ENCODE results near the gene SKI.

SKI gene

DNA sequence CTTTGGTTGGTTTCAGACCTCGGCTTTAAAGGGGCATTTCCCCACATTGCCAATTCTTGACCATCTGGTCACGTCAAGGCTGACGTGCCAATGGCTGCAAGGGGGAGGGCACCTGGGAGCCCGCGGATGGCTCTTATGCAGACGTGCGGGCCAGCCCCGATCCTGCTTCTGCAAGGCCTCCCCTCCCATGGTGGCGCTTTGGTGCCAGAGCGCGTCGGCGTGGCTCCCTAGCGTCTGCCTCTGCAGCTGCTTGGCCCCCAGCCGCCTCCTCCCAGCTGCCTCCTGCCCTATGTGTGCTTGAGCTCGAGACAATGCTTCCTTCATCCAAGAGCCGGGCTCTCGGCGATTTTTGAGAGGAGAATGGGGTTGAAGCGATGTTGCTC is 29.1 kb downstream of the SKI start:
- Histone ChIP-seq H3K9ac (ENCODE audit: low read length) (no peak overlapping the region), H3K4me1 (ENCODE audit: insufficient read depth, low read length, severe bottlenecking) (no peaks in the 10 kb centered on the region), H3F3A (ENCODE audit: insufficient read depth, low read length) (0 out of 2 replicates have a peak, but pooled peaks cover 4% of the 10 kb centered on the region), H3K36me3 (ENCODE audit: insufficient read depth, low read length) (no peaks in the 10 kb centered on the region), H3K9me3 (ENCODE audit: low read length) (no peaks in the 10 kb centered on the region), H3K79me2 (ENCODE audit: insufficient read depth, low read length) (no peaks in the 10 kb centered on the region), H2AFZ (ENCODE audit: low read length) (no peak overlapping the region), H3K27me3 (ENCODE audit: insufficient read depth, low read length) (peaks cover 3% of the 10 kb centered on the region; the same call in 1 of the 2 replicates), H3K4me2 (ENCODE audit: low read length) (no peak overlapping the region), H3K4me3 (ENCODE audit: low read depth, low read length, poor library complexity, severe bottlenecking) (no peak overlapping the region), H3K9me2 (ENCODE audit: low read depth, low read length) (no peaks in the 10 kb centered on the region), H3K27ac (ENCODE audit: low read depth, low read length, poor library complexity, severe bottlenecking) (no peak overlapping the region), H4K20me1 (ENCODE audit: insufficient read depth, low read length) (no peaks in the 10 kb centered on the region)
- no peak for TF ChIP-seq CTCF (IDR thresholded peaks at IDR 0.05; ENCODE audit: low read length)
- no peak for TF ChIP-seq EZH2 (IDR thresholded peaks at IDR 0.05; ENCODE audit: borderline replicate concordance, low read length)

DNA sequence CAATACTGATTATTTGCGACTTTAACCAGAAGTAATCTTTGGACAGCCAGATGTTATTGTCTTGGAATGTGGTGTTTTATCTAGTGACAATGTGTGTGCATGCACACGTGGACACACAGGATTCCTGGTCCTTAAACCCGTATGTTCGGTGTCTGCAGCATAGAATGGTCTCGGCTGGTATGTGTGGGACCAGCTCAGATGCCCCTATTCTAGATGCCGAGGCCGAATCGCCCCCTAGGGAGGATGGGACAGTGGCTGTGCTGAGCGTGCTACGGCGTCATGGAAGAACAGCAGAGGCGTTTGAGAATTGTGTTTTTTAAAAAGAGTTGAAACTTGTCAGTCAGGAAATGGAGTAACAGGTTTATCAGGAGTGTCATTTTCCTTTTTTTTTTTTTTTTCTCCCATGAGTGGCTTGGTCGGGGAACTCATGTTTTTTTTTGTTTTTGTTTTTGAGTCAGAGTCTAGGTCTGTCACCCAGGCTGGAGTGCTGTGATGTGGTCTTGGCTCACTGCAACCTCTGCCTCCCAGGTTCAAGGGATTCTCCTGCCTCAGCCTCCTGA is 30.1 kb downstream of the SKI start:
- Histone ChIP-seq H3K4me3 (ENCODE audit: low read depth, low read length, poor library complexity, severe bottlenecking) (no peak overlapping the region), H3K79me2 (ENCODE audit: insufficient read depth, low read length) (no peaks in the 10 kb centered on the region), H4K20me1 (ENCODE audit: insufficient read depth, low read length) (no peaks in the 10 kb centered on the region), H3K27ac (ENCODE audit: low read depth, low read length, poor library complexity, severe bottlenecking) (no peak overlapping the region), H3K4me1 (ENCODE audit: insufficient read depth, low read length, severe bottlenecking) (no peaks in the 10 kb centered on the region), H2AFZ (ENCODE audit: low read length) (no peak overlapping the region), H3K36me3 (ENCODE audit: insufficient read depth, low read length) (no peaks in the 10 kb centered on the region), H3K9me3 (ENCODE audit: low read length) (no peaks in the 10 kb centered on the region), H3K27me3 (ENCODE audit: insufficient read depth, low read length) (peaks cover 3% of the 10 kb centered on the region; the same call in 1 of the 2 replicates), H3K9ac (ENCODE audit: low read length) (no peak overlapping the region), H3K4me2 (ENCODE audit: low read length) (no peak overlapping the region), H3F3A (ENCODE audit: insufficient read depth, low read length) (0 out of 2 replicates have a peak, but pooled peaks cover 4% of the 10 kb centered on the region), H3K9me2 (ENCODE audit: low read depth, low read length) (no peaks in the 10 kb centered on the region)
- TF ChIP-seq EZH2 (IDR thresholded peaks at IDR 0.05; ENCODE audit: borderline replicate concordance, low read length) (no peak), CTCF (IDR thresholded peaks at IDR 0.05; ENCODE audit: low read length) (no peak)

DNA sequence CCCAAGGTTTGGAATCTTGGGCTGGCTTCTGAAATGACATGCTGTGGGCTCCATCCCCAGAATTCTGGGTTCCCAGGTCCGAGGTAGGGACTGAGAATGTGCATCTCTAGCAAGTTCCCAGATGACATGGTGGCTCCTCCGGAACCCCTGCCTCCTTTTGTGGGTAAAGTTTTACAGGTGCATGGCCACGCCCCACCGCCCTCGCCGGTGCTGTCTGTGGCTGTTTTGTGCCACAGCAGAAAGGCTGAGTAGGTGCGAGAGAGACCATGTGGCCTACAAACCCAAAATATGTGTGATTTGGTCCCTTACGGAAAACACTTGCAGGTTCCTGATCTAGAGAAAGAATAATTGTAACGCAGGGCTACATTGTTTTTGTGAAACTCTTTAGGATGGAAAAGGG is 30.9 kb downstream of the SKI start:
- no peaks in the 10 kb centered on the region for H4K20me1 ChIP-seq (ENCODE audit: insufficient read depth, low read length)

More for the DNA sequence above, 30.9 kb downstream of the SKI start:
- Histone ChIP-seq H3K27ac (ENCODE audit: low read depth, low read length, poor library complexity, severe bottlenecking) (no peak overlapping the region), H3K9me3 (ENCODE audit: low read length) (no peaks in the 10 kb centered on the region), H3F3A (ENCODE audit: insufficient read depth, low read length) (0 out of 2 replicates have a peak, but pooled peaks cover 4% of the 10 kb centered on the region), H3K36me3 (ENCODE audit: insufficient read depth, low read length) (no peaks in the 10 kb centered on the region), H3K27me3 (ENCODE audit: insufficient read depth, low read length) (peaks cover 3% of the 10 kb centered on the region; the same call in 1 of the 2 replicates), H3K4me3 (ENCODE audit: low read depth, low read length, poor library complexity, severe bottlenecking) (no peak overlapping the region), H2AFZ (ENCODE audit: low read length) (no peak overlapping the region), H3K4me1 (ENCODE audit: insufficient read depth, low read length, severe bottlenecking) (no peaks in the 10 kb centered on the region), H3K79me2 (ENCODE audit: insufficient read depth, low read length) (no peaks in the 10 kb centered on the region), H3K9ac (ENCODE audit: low read length) (no peak overlapping the region), H3K9me2 (ENCODE audit: low read depth, low read length) (no peaks in the 10 kb centered on the region), H3K4me2 (ENCODE audit: low read length) (no peak overlapping the region)
- TF ChIP-seq EZH2 (IDR thresholded peaks at IDR 0.05; ENCODE audit: borderline replicate concordance, low read length), result no peak
- TF ChIP-seq CTCF (IDR thresholded peaks at IDR 0.05; ENCODE audit: low read length), result no peak

Data from OCI-LY1 (cell line).